Fibroblast of lung (primary cell): ENCODE data around the gene PTGIS.
"Not testable (repeated sequence)": the region's sequence is repeated elsewhere in the genome, so short reads cannot be mapped to it uniquely, and the experiment has no call there.

Experiments used
- CTCF ChIP-seq, 2 donors: IDR thresholded peaks in 1 of 2; conservative IDR thresholded peaks in 1 of 2; 1 replicate in 1 of 2; 2 replicates in 1 of 2; pipeline ENCODE4 v1.5.1; 2011 to 2012; ENCODE audit warnings: low read length in 2 of 2, control low read depth in 1 of 2, inconsistent platforms in 1 of 2, low read depth in 1 of 2, mild to moderate bottlenecking in 1 of 2
- EZH2 ChIP-seq: IDR thresholded peaks from 2 replicates; pipeline ENCODE4 v1.5.1; 2012; ENCODE audit warnings: low read length, control low read depth, mild to moderate bottlenecking; ENCODE audit errors: missing control alignments

- not testable (repeated sequence) for TF ChIP-seq CTCF (conservative IDR thresholded peaks at IDR 0.05 in 1 of 2, IDR thresholded peaks at IDR 0.05 in 1 of 2; ENCODE audit: low read depth in 1 of 2, low read length in 2 of 2); EZH2
Observed at GRCh38 chr20:49615051-49615400, 47.1 kb upstream of the PTGIS start.
